Erythroblast (primary cell): ENCODE results near the gene VMO1.
"Not testable (repeated sequence)": the region's sequence is repeated elsewhere in the genome, so short reads cannot be mapped to it uniquely, and the experiment has no call there.

Experiments used
- DNase-seq, 2 experiments: peaks; one replicate each; lab custom pipeline; 2025; lab: John Stamatoyannopoulos, UW
- GATA1 ChIP-seq: IDR thresholded peaks from 2 replicates; pipeline ENCODE4 v1.6.1; 2011; ENCODE audit warnings: low read depth, mild to moderate bottlenecking, control low read depth, low read length, moderate library complexity
- POLR2A ChIP-seq: IDR thresholded peaks from 2 replicates; pipeline ENCODE4 v1.6.1; 2011; ENCODE audit warnings: mild to moderate bottlenecking, low read length

VMO1 gene, protein sequence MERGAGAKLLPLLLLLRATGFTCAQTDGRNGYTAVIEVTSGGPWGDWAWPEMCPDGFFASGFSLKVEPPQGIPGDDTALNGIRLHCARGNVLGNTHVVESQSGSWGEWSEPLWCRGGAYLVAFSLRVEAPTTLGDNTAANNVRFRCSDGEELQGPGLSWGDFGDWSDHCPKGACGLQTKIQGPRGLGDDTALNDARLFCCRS

DNA sequence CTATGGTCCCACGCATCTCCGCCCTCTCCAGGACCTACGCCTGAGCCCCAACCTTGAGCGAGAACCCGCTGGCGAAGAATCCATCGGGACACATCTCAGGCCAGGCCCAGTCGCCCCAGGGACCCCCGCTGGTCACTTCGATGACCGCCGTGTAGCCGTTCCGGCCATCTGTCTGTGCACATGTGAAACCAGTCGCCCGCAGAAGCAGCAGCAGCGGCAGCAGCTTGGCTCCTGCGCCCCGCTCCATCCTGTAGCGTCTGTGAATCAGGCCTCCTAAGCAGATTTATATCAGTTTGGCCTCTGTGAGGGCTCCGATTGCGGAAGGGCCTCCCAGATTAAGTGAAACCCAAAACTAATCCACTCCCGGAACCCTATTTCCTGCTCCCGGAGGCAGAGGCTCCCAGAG lies at the start of gene VMO1:
Gene VMO1, minus strand, starts transcription at position 259 of the 406 bp plus-strand sequence. Its CDS starts 12 bp downstream, at position 247.
- TF ChIP-seq GATA1 (no peak), POLR2A (no peak)
- no peak for DNase-seq

DNA sequence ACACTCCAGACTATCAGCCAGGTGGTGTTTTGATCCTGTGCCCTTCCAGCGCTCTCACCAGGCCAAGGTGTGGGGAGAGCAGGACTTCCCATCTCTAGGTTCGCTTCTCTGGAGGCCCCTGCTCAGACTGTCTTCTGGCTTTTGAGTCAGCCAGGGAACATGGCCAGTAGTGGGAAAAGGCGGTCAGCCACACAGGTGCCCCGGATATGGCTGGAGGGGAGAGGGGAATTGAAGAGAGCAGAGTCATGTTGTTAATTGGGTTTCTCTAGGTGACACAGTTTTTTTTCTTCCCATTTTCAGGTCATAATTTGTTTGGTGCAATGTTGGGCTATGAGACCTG lies 48.5 kb upstream of the VMO1 start:
- peak in 1 of 2 experiments; percentile 37 for DNase-seq
- TF ChIP-seq GATA1 (no peak), POLR2A (no peak)

DNA sequence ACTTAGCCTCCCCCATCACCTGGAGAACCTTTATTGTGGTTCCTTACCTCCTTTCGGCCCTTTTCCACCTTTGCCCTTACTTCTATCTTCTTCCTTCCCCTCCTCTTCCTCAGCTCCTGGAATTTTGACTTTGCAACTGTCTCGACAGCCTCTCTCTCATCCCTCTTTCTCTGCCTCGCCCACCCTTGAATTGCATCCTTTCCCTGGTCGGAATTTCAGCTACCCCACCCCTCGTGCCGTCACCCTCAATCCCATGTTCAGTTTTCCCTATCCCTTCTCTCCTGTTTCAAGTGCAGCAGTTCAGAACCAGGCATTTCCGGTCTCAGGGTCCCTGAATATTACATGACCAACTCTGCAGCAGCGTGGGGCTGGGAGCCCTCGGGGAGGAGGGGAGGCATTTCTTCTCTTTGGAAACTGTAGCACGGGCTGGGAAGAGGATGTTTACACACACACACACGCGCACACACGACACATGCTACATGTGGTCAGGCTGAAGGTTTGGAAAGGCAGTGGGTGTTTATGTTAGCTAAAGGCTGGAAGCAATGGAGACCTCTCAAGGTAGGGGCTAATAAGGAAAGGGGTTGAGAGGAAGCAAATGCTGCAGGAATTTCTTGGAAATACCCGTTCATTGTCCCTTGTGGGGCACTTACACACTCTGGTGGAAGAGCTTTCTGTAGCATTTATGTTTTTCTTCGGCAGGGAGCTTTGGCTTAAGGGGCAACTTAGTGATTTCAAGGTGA lies 47.9 kb upstream of the VMO1 start:
- TF ChIP-seq GATA1 (no peak), POLR2A (no peak)
- peak; percentile 37 to 46 for DNase-seq

DNA sequence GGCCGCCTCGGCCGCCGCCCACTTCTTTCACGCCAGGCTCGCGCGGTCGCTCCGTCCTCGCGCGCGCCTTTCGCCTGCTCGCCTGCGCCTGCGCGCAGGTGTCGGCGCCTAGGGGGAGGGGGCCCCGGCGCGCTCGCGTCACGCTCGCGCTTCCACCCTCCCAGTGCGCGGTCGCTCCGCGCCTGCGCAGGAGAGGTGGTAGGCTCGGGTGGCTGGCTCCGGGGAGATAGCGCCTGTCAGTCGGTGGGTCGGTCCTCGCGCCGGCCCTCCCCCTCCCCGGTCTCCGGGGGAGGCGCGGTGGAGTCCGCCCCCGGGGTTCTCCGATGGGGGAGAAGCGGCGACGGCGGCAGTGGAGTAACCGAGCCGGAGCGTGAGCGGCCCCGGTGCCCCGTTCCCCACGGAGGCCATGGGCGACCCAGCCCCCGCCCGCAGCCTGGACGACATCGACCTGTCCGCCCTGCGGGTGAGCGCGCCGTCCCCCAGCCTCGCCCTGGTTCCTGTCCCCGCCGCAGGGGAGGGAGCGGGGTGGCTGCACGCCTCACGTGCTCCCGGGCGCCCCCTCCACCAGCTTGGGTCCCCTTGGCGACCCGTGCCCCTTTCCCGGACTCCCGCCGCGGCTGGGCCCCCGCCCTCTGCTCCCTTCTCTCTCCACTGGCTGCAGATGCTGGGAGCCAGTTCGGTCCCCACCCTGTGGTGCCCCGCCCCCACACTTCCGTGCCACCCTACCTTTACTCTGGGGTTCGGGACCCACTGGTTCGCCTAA lies 47.2 kb upstream of the VMO1 start, which contains the start of gene MINK1:
Gene MINK1, plus strand, starts transcription at position 163 of the 763 bp plus-strand sequence. Its CDS starts 244 bp downstream, at position 407.
- peak; percentile 97 to 98 for DNase-seq

DNA sequence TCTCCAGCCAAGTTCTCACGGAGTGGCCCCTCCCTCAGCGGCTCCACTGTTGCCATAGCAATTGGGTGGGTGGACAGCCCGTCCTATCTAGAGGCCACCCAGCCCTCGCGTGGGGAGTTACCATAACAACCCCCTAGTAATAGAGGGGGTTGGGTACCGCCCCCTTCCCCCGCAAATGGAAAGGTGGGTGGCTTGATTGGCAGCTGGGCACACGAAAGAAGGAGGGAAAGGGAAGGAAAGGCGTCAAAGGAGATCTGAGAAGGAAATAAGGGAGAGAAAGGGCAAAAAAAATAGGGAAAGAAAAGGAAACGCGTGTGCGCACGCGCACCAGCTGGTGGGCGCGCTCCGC lies 46.6 kb upstream of the VMO1 start:
- DNase-seq: not testable (repeated sequence)

More for the DNA sequence above, 47.2 kb upstream of the VMO1 start, which contains the start of gene MINK1:
- no peak for TF ChIP-seq GATA1
- peak; percentile 80 for TF ChIP-seq POLR2A

DNA sequence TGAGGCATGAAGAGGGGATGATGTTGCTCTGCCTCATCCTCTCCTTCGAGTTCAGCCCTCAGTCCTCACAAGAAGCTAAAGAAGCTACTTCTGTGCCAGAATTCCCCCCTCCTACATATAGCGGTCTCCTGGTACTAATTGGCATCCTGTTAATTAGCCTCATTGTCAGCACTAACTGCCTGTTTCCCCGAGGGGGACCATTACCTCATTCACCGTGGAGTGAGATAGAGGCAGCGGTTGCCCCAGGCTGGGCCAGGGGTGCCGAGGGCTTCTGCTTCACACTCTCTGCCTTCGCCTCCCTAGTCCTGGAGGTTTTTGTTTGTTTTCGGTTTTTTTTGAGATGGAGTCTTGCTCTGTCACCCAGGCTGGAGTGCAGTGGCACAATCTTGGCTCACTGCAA lies 41.2 kb upstream of the VMO1 start:
- DNase-seq: no peak
- TF ChIP-seq POLR2A (no peak), GATA1 (no peak)

DNA sequence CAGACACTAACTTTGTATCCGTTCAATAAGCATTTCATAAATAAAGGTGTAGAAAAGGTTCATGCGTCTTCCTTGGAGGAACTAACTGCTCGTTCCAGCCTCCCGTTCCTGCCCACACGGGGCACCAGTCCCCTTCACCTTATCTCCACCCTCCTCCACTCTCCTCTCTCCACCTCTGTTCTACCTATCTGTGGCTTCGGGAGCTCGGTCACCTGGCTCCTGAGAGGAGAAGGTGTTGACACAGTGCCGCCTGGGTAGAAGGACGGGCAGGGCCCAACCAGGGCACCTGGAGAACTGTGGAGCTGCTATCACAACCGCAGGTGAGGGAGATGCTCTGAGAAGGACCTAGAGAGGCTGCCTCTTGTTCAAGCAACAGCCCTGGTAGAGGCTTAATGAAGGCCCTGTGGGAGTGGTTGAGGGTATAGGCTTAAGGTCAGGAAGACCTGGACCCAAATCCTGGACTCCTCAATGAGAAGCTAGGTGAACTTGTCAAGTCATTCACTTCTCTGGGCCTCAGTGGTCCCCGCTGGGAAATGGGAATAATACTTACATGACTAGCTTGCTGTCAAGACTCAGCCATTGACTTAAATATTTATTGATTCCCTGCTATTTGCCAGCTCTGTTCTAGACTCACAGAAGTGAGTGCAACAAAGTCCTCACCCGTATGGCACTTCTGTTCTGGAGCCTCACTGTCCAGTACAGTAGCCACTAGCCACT lies 37.4 kb upstream of the VMO1 start:
- TF ChIP-seq POLR2A (no peak), GATA1 (no peak)
- no peak for DNase-seq

DNA sequence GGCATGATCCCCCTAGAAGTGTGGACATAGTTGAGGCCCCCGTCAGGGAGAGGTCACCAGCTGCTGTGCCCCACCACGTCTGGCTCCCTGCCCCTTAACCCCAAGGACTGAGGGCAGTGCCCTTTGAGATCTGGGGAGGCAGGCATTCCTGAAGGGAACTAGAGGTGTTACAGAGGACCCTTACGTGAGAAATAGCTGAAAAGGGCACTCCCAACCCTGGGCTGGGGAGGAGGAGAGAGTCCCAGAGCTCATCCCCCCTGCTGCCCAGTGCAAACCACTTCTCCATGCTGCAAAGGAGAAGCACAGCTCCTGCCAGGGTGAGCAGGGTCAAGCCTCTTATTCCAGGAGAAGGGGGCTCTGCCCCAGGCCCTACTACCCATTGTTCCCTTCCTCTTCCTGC lies 36.7 kb upstream of the VMO1 start:
- TF ChIP-seq POLR2A (no peak), GATA1 (no peak)
- no peak for DNase-seq

DNA sequence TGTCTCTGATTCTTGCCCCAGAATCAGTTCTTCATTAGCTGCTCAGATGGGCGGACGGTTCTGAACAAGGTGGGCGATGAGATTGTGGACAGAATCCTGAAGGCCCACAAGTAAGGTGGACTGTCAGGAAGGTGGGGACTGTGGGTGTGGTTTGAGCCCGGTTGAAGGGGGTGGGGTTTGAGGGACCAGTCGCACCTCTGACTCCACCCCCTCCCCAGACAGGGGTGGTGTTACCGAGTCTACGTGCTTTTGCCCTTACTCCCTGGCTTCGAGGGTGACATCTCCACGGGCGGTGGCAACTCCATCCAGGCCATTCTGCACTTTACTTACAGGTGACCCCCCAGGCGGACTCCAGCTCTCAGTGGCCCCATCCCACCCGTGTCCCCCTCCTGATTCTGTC lies 32.1 kb upstream of the VMO1 start:
- no peak for DNase-seq
- TF ChIP-seq GATA1 (no peak), POLR2A (no peak)

DNA sequence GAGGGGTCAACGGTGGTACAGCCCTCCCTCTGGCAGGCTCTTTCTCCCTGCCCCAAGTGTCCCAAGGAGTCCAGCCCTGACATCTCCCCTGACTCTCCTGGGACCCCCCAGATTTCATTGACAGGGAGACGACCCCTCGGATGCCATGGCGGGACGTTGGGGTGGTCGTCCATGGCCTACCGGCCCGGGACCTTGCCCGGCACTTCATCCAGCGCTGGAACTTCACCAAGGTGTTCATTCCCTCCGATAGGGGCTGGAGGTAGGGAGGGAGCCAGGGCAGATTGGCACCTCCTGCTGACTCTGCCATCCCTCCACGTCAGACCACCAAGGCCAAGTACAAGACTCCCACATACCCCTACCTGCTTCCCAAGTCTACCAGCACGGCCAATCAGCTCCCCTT lies 30.7 kb upstream of the VMO1 start:
- DNase-seq: no peak
- TF ChIP-seq POLR2A (no peak), GATA1 (no peak)

DNA sequence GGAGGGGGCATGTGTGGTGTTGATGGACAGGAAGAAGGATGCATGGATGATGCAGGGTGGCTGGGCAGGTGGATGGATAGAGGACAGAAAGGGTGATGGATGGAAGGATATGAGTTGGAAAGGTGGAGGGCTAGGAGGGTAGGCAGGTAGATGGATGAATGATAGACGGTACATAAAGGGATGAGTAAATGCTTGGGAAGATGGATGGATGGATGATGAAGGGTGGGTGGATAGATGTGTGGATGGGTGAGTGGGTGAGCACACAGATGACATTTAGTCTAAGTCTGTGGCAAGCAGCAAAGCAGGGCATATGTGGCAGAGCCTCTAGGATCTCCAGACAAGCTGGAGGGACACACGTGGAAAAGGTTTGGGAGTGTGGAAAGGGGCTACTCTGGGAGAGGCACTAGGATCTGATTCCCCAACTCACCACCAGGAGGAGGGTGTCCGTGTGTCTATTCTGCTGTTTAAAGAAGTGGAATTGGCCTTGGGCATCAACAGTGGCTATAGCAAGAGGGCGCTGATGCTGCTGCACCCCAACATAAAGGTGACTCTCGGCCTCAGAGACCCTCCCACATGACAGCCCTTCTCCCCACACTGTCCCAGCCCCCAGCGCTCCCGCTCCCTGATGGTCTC lies 29.0 kb upstream of the VMO1 start:
- TF ChIP-seq POLR2A (no peak), GATA1 (no peak)
- DNase-seq: peak; percentile 28 to 41

DNA sequence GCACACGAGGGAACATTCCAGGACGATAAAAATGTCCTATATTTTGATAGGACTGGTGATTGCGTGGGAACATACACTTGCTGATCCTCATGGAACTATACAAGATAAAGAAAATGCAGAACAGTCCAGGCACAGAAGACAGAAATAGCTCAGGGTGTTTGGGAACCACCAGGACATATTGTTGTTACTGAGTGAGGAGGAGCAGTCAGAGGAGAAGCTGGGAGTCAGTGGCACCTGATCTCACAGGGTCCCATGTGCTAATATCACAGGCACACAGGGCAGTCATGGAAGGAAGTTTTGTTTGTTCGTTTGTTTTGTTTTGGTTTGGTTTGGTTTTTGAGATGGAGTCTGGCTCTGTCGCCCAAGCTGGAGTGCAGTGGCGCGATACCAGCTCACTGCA lies 26.5 kb upstream of the VMO1 start:
- no peak for DNase-seq
- TF ChIP-seq GATA1 (no peak), POLR2A (no peak)

DNA sequence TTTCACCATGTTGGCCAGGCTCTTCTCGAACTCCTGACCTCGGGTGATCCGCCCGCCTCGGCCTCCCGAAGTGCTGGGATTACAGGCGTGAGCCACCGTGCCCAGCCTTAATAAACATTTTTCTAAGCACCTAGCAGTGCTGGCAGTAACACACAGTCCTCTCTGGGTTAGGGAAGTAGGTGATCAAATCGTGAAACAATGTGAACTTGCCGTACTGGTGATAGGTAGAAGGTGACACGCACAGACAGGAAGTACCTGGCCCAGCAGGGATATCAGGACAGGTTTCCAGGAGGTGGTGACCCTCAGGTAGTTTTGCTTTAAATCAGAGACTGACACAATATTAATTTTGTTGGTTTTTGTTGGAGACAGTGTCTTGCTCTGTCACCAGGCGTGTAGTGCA lies 25.3 kb upstream of the VMO1 start:
- DNase-seq: no peak
- TF ChIP-seq GATA1 (no peak), POLR2A (no peak)
